GM23338 (cell line): Measurements from ENCODE around the gene PRUNE1. TPM values are rescaled to one million over a fixed set of nuclear protein-coding genes. Genes with fewer than 3 reads are reported as not detected.

Experiments used
- ATAC-seq: fragments of 200-7000 bp; cut with Tn5 transposase; 3 replicates; pipeline ENCODE4 v1.9.1; 2020
- DNase-seq: peaks from one replicate; pipeline ENCODE4 v3.0.0-alpha.2; 2015; ENCODE audit warnings: low spot score
- H2AFZ ChIP-seq: fragments of 200-600 bp; sonication (generic); 2 replicates; pipeline ENCODE4 v1.8.0; 2016; ENCODE audit warnings: antibody characterized with exemption, mild to moderate bottlenecking, moderate library complexity
- H3F3A ChIP-seq: fragments of 200-600 bp; sonication (generic); replicated peaks from 2 replicates; pipeline ENCODE4 v1.8.0; 2017; ENCODE audit warnings: antibody characterized with exemption, mixed run types, low read depth
- H3K27ac ChIP-seq: fragments of 200-600 bp; sonication (generic); 2 replicates; pipeline ENCODE4 v1.6.1; 2016; ENCODE audit warnings: low read depth
- H3K27me3 ChIP-seq: fragments of 200-600 bp; sonication (generic); 2 replicates; pipeline ENCODE4 v1.8.0; 2016; ENCODE audit warnings: mild to moderate bottlenecking, mixed run types, moderate library complexity; ENCODE audit not compliant: insufficient read depth
- H3K36me3 ChIP-seq: fragments of 200-600 bp; sonication (generic); 2 replicates; pipeline ENCODE4 v1.8.0; 2016; ENCODE audit warnings: mild to moderate bottlenecking; ENCODE audit not compliant: insufficient read depth
- H3K4me1 ChIP-seq: fragments of 200-600 bp; sonication (generic); 2 replicates; pipeline ENCODE4 v1.8.0; 2016; ENCODE audit warnings: mild to moderate bottlenecking, moderate library complexity; ENCODE audit not compliant: insufficient read depth
- H3K4me2 ChIP-seq: fragments of 200-600 bp; sonication (generic); 2 replicates; pipeline ENCODE4 v1.7.1; 2017; ENCODE audit warnings: mixed run types
- H3K4me3 ChIP-seq: fragments of 200-600 bp; sonication (generic); 2 replicates; pipeline ENCODE4 v1.6.1; 2016; ENCODE audit warnings: mixed run types
- H3K79me2 ChIP-seq: fragments of 200-600 bp; sonication (generic); replicated peaks from 2 replicates; pipeline ENCODE4 v1.8.0; 2017; ENCODE audit warnings: mild to moderate bottlenecking; ENCODE audit not compliant: insufficient read depth
- H3K9me2 ChIP-seq: fragments of 200-600 bp; sonication (generic); 2 replicates; pipeline ENCODE4 v1.8.0; 2017; ENCODE audit not compliant: insufficient read depth
- H4K20me1 ChIP-seq: fragments of 200-600 bp; sonication (generic); replicated peaks from 2 replicates; pipeline ENCODE4 v1.8.0; 2017; ENCODE audit warnings: mild to moderate bottlenecking; ENCODE audit not compliant: insufficient read depth
- H3K27ac Mint-ChIP-seq: 2 replicates; pipeline ENCODE4 v1.8.0; 2020; ENCODE audit warnings: inconsistent platforms, mild to moderate bottlenecking, moderate library complexity, mixed read lengths
- H3K27me3 Mint-ChIP-seq: 3 replicates; pipeline ENCODE4 v1.8.0; 2022; ENCODE audit warnings: low read depth, mild to moderate bottlenecking, moderate library complexity, mixed read lengths, inconsistent platforms; ENCODE audit not compliant: insufficient read depth, poor library complexity
- H3K36me3 Mint-ChIP-seq: 3 replicates; pipeline ENCODE4 v1.8.0; 2021; ENCODE audit warnings: low read depth, mild to moderate bottlenecking, inconsistent platforms, moderate library complexity, mixed read lengths
- H3K4me1 Mint-ChIP-seq: 3 replicates; pipeline ENCODE4 v1.8.0; 2020; ENCODE audit warnings: mild to moderate bottlenecking, inconsistent platforms, mixed read lengths
- H3K4me3 Mint-ChIP-seq: 3 replicates; pipeline ENCODE4 v1.8.0; 2021; ENCODE audit warnings: moderate library complexity, mild to moderate bottlenecking, inconsistent platforms, mixed read lengths
- H3K9me3 Mint-ChIP-seq: 3 replicates; pipeline ENCODE4 v1.8.0; 2020; ENCODE audit warnings: moderate library complexity, mild to moderate bottlenecking, inconsistent platforms, mixed read lengths
- CREB1 ChIP-seq: fragments of 250-450 bp; sonication (Bioruptor Pico); IDR thresholded peaks from 2 replicates; pipeline ENCODE4 v1.5.0; 2020; ENCODE audit warnings: low read depth, mild to moderate bottlenecking, moderate library complexity
- EZH2 ChIP-seq: fragments of 200-600 bp; sonication (generic); IDR thresholded peaks from one replicate; pipeline ENCODE4 v1.8.0; 2017; ENCODE audit warnings: antibody characterized with exemption, mild to moderate bottlenecking, low read depth; ENCODE audit not compliant: unreplicated experiment
- EZH2phosphoT487 ChIP-seq: fragments of 200-600 bp; sonication (generic); IDR thresholded peaks from one replicate; pipeline ENCODE4 v1.8.1; 2018; ENCODE audit warnings: antibody characterized with exemption; ENCODE audit not compliant: unreplicated experiment
- POLR2AphosphoS5 ChIP-seq: IDR thresholded peaks from 2 replicates; pipeline ENCODE4 v1.6.1; 2016; ENCODE audit warnings: antibody characterized with exemption, low read depth
- STAT1 ChIP-seq: IDR thresholded peaks from one replicate; pipeline ENCODE4 v1.6.1; 2016; ENCODE audit warnings: antibody characterized with exemption; ENCODE audit not compliant: unreplicated experiment
- ZNF331 ChIP-seq: fragments of 250-450 bp; sonication (Bioruptor Pico); IDR thresholded peaks from 2 replicates; pipeline ENCODE4 v1.5.0; 2020; ENCODE audit warnings: low read depth, mild to moderate bottlenecking, moderate library complexity
- polyA plus RNA-seq: library from polyadenylated mRNA; unstranded; fragments of >200 nt; fragmentation: Nextera tagmentation; extraction: Ambion mirVana; gene quantifications from 2 replicates; pipeline ENCODE4 v1.2.1, GENCODE V29; 2016
- total RNA-seq: library from RNA; depleted of rRNA; stranded (reverse); fragments of >200 nt; shearing (Covaris generic); gene quantifications from 2 replicates; pipeline ENCODE4 v1.2.3, GENCODE V29; 2014
- TF ChIP-seq, protein P1 (sequence below): fragments of 250-450 bp; sonication (Bioruptor Pico); IDR thresholded peaks from 2 replicates; pipeline ENCODE4 v1.5.0; 2020; ENCODE audit warnings: mild to moderate bottlenecking, moderate library complexity
- TF ChIP-seq, protein P2 (sequence below): IDR thresholded peaks from 2 replicates; pipeline ENCODE4 v1.6.1; 2016; ENCODE audit warnings: antibody characterized with exemption

The PRUNE1 gene
- total and polyA plus RNA-seq, 2 experiments from 2014 or later: 14.7 to 33.2 TPM

DNA sequence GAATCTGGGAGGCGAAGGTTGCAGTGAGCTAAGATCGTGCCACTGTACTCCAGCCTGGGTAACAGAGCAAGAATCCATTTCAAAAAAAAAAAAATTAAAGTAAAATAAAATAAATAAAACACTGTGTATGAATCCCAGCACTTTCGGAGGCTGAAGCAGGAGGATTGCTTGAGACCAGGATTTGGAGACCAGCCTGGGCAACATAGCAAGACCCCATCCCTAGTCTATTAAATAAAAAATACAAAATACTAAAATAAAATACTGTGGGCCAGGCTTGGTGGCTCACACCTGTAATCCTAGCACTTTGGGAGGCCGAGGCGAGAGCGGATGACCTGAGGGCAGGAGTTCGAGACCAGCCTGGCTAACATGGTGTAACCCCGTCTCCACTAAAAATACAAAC, 23.9 kb downstream of the PRUNE1 start (continued):
- TF ChIP-seq, protein P1, sequence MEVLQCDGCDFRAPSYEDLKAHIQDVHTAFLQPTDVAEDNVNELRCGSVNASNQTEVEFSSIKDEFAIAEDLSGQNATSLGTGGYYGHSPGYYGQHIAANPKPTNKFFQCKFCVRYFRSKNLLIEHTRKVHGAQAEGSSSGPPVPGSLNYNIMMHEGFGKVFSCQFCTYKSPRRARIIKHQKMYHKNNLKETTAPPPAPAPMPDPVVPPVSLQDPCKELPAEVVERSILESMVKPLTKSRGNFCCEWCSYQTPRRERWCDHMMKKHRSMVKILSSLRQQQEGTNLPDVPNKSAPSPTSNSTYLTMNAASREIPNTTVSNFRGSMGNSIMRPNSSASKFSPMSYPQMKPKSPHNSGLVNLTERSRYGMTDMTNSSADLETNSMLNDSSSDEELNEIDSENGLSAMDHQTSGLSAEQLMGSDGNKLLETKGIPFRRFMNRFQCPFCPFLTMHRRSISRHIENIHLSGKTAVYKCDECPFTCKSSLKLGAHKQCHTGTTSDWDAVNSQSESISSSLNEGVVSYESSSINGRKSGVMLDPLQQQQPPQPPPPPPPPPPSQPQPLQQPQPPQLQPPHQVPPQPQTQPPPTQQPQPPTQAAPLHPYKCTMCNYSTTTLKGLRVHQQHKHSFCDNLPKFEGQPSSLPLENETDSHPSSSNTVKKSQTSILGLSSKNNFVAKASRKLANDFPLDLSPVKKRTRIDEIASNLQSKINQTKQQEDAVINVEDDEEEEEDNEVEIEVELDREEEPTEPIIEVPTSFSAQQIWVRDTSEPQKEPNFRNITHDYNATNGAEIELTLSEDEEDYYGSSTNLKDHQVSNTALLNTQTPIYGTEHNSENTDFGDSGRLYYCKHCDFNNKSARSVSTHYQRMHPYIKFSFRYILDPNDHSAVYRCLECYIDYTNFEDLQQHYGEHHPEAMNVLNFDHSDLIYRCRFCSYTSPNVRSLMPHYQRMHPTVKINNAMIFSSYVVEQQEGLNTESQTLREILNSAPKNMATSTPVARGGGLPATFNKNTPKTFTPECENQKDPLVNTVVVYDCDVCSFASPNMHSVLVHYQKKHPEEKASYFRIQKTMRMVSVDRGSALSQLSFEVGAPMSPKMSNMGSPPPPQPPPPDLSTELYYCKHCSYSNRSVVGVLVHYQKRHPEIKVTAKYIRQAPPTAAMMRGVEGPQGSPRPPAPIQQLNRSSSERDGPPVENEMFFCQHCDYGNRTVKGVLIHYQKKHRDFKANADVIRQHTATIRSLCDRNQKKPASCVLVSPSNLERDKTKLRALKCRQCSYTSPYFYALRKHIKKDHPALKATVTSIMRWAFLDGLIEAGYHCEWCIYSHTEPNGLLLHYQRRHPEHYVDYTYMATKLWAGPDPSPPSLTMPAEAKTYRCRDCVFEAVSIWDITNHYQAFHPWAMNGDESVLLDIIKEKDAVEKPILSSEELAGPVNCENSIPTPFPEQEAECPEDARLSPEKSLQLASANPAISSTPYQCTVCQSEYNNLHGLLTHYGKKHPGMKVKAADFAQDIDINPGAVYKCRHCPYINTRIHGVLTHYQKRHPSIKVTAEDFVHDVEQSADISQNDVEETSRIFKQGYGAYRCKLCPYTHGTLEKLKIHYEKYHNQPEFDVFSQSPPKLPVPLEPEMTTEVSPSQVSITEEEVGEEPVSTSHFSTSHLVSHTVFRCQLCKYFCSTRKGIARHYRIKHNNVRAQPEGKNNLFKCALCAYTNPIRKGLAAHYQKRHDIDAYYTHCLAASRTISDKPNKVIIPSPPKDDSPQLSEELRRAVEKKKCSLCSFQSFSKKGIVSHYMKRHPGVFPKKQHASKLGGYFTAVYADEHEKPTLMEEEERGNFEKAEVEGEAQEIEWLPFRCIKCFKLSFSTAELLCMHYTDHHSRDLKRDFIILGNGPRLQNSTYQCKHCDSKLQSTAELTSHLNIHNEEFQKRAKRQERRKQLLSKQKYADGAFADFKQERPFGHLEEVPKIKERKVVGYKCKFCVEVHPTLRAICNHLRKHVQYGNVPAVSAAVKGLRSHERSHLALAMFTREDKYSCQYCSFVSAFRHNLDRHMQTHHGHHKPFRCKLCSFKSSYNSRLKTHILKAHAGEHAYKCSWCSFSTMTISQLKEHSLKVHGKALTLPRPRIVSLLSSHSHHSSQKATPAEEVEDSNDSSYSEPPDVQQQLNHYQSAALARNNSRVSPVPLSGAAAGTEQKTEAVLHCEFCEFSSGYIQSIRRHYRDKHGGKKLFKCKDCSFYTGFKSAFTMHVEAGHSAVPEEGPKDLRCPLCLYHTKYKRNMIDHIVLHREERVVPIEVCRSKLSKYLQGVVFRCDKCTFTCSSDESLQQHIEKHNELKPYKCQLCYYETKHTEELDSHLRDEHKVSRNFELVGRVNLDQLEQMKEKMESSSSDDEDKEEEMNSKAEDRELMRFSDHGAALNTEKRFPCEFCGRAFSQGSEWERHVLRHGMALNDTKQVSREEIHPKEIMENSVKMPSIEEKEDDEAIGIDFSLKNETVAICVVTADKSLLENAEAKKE: no peak
- no peak for TF ChIP-seq POLR2AphosphoS5

DNA sequence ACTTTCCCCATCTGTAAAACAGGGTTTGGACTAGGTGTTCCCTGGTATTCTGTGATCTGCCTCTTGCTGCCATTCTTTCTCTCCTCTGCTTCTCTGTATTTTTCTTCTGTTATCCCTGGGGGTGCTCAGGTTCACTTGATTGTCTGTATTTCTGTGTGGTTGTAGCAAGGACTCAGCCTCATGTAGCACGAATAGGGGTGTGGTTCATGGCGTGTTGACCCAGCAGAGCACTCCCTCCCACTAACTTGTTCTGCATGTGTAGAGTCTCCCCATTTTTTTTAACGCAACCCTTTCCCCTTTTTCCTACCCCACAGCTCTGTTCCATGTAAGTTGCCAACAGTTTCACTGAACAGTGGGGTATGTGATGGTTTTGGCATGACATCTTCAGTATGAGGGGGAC, 26.9 kb downstream of the PRUNE1 start:
- H3K4me3 Mint-ChIP-seq: no peak overlapping the region
- ATAC-seq: no peak
- no peak for TF ChIP-seq EZH2phosphoT487
- TF ChIP-seq STAT1: no peak
- TF ChIP-seq EZH2: no peak
- TF ChIP-seq, protein P2, sequence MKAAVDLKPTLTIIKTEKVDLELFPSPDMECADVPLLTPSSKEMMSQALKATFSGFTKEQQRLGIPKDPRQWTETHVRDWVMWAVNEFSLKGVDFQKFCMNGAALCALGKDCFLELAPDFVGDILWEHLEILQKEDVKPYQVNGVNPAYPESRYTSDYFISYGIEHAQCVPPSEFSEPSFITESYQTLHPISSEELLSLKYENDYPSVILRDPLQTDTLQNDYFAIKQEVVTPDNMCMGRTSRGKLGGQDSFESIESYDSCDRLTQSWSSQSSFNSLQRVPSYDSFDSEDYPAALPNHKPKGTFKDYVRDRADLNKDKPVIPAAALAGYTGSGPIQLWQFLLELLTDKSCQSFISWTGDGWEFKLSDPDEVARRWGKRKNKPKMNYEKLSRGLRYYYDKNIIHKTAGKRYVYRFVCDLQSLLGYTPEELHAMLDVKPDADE: no peak
- no peak for TF ChIP-seq ZNF331 (CRISPR knock-in tag)
- TF ChIP-seq, protein P1: no peak
- no peak for TF ChIP-seq CREB1 (CRISPR knock-in tag)

More for the DNA sequence above, 26.9 kb downstream of the PRUNE1 start:
- Mint-ChIP-seq H3K27me3 (peaks cover 6% of the 10 kb centered on the region), H3K36me3 (peaks cover 21% of the 10 kb centered on the region), H3K9me3 (no peaks in the 10 kb centered on the region), H3K4me1 (peaks cover 23% of the 10 kb centered on the region), H3K27ac (0 out of 2 replicates have a peak overlapping the region, but pooled peaks have one; percentile 5)
- Histone ChIP-seq H3K27me3 (no peaks in the 10 kb centered on the region), H3K4me2 (no peak overlapping the region), H3K4me3 (no peak overlapping the region), H3K4me1 (peaks cover 19% of the 10 kb centered on the region), H4K20me1 (no peaks in the 10 kb centered on the region; the same call in 1 of the 2 replicates), H3K27ac (0 out of 2 replicates have a peak overlapping the region, but pooled peaks have one; percentile 26), H3K79me2 (no peaks in the 10 kb centered on the region), H2AFZ (no peak overlapping the region), H3K36me3 (0 out of 2 replicates have a peak, but pooled peaks cover 3% of the 10 kb centered on the region), H3K9me2 (no peaks in the 10 kb centered on the region), H3F3A (no peaks in the 10 kb centered on the region)
- no peak for DNase-seq
